D721Med (cell line): ENCODE results near the gene ASB1.

Experiments used
- DNase-seq: peaks from one replicate; pipeline ENCODE4 v3.0.0; 2011; ENCODE audit warnings: low spot score; ENCODE audit not compliant: insufficient read length
- FAIRE-seq: peaks from 2 replicates; lab custom pipeline; 2011; peaks lifted over from hg19 to GRCh38; lab: Jason Lieb, UNC
- TF ChIP-seq, protein P1 (sequence below): IDR thresholded peaks from 2 replicates; pipeline ENCODE4 v1.5.1; 2012; ENCODE audit warnings: mild to moderate bottlenecking, control low read depth; ENCODE audit not compliant: insufficient read depth; ENCODE audit errors: missing control alignments

Gene ASB1, protein sequence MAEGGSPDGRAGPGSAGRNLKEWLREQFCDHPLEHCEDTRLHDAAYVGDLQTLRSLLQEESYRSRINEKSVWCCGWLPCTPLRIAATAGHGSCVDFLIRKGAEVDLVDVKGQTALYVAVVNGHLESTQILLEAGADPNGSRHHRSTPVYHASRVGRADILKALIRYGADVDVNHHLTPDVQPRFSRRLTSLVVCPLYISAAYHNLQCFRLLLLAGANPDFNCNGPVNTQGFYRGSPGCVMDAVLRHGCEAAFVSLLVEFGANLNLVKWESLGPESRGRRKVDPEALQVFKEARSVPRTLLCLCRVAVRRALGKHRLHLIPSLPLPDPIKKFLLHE

DNA sequence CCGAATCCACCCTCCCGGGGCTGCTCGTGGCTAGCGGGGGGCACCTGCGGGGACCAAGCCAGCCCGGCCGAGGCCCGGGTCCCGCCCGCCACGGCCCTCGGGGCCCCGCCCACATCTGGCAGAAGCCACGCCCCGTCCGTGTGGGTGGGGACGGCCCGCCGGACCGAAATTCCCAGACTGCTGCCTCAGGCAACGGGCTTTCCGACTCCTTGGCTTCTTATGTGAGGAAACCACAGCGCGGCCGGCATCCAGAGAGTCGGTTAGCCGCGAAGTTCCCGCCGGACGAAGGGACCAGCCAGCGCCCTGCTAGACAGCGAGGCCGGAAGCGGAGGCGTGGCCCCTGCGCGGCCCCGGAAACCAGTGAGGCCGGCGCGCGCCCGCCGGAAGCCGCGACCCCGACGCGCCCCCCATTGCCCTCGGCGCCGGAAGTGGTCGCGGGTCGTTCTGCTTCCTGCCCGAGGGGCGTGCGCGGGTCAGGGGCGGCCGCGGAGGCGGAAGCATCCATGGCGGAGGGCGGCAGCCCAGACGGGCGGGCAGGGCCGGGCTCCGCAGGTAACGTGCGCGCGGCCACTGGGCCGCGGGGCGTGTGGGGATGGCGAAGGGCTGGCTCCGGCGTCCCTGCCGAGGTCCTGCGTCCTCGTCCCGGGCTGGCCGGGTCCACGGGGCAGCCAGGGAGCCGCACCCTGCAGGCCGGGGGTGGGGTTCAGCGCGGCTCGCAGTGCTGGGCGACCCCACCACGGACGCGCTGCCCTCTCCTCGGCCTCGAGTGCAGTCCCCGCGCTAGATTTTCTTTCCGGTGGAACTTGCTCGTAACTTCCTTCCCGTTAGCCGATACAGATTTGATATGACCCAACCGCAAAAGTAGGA is at the start of gene ASB1:
TSS of gene ASB1 (plus strand) at position 360 of the 867 bp plus-strand sequence. CDS start at position 504, 144 bp downstream.
- DNase-seq (peak; percentile 83), FAIRE-seq (no peak)
- TF ChIP-seq, protein P1, sequence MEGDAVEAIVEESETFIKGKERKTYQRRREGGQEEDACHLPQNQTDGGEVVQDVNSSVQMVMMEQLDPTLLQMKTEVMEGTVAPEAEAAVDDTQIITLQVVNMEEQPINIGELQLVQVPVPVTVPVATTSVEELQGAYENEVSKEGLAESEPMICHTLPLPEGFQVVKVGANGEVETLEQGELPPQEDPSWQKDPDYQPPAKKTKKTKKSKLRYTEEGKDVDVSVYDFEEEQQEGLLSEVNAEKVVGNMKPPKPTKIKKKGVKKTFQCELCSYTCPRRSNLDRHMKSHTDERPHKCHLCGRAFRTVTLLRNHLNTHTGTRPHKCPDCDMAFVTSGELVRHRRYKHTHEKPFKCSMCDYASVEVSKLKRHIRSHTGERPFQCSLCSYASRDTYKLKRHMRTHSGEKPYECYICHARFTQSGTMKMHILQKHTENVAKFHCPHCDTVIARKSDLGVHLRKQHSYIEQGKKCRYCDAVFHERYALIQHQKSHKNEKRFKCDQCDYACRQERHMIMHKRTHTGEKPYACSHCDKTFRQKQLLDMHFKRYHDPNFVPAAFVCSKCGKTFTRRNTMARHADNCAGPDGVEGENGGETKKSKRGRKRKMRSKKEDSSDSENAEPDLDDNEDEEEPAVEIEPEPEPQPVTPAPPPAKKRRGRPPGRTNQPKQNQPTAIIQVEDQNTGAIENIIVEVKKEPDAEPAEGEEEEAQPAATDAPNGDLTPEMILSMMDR = no peak

DNA sequence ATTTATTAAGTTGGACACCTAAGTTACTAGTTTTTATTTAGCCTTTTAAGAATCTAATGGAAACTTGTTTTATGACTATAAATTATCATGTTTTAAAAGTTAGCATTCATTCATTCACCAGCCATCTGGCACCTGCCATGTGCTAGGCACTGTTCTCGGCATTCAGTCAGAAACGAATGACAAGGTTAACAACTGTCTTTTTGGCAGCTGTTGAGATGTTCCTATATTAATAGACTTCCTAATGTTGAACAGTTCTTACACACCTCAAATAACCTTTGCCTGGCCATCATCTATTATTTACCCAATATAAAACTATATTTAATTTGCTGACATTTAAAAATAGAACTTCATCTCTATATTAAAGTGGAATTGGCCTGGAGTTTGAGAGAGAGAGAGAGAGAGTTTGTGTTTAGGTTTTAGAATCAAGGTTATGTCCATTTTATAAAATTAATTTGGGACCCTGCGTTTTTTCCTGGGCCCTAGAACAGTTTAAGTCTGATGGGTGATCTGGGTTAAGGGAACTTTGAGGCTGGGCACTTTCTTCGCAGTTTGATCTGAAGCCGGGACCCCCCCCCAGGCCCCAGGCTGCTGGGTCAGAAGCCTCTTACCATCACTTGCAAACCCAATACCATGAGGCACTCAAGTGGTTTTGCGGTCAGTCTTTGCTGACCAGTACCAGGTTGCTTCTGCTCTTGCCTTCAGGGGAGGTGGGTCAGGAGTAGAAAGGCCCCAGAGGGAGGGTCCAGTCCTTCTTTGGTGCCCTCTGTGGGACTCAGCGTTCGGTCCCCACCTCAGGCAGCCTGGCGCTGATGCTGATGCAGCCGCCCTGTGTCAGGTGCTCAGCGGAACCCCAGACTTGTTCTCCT is 48.3 kb upstream of the ASB1 start:
- TF ChIP-seq, protein P1 = no peak
- DNase-seq (no peak), FAIRE-seq (no peak)

DNA sequence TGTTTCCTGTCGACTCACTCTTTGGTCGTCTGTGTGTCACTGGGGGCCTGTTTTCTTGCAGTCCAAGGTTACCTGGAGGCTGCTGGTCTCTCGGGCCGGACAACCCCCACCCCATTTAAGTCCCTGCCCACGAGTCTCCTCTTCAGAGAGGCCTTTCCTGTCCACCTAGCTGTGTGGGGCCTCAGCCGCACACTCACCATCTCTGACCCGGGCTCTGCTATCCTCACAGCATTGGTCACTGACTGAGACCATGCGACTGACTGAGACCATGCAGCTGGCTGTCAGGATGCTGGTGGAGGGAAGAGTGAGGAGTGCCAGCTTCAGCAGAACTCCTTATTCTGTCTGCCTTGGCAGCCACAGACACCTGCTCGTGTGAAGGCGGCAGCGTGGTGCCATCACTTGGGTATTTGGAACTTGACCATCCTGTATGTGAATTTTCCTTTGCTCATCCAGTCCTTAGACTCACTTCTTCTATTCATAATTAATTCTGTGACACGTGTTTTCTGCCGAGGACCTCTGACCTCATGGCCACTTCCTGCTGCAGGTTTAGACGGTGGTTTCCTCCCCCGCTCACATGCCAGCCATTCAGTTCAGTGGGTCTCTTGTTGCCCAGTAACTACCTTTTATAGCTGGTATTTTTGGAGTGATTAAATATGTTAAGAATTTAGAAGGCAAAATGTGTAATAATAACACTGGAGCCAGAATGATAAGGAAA is 47.5 kb upstream of the ASB1 start:
- no peak for DNase-seq

DNA sequence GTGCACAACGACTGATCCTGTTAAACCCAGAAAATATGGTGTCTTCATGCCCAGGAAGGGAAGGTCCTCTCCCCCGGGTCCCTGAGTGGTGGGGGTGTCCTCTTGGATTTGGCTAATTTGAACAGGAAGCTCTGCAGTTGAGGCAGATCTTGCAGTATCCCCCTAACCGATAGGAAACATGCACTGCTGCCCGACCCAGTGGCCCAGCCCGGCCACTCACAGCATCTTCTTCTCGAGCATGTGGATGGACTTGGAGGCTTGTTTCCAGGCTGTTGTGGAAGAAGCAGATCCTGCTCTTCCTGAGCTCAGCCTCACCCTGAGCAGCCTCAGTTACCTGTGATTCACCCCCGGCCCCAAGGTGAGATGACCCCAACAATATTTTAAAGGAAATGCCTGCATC is 46.4 kb upstream of the ASB1 start:
- no peak for FAIRE-seq
- TF ChIP-seq, protein P1 = no peak
- no peak for DNase-seq

More for the DNA sequence above, 47.5 kb upstream of the ASB1 start:
- TF ChIP-seq, protein P1 = no peak
- FAIRE-seq = no peak

DNA sequence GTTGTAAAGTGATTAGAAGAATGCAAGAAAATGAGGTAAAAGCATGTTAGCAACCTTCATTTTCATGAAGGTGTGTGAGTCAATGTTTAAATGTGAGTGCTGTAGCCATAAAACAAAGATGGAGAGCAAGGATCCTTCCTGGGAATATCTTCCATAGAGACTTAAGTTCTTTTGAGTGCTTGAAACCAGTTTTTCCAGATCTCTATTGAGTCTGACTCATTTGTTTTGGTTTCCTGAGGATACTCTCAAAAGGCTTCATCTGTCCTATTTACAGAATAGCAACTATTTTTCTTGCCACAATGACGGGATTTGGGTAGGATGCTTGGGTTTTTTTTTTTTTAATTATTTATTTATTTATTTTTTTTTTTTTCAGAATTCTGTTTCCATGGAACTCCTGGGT is 45.9 kb upstream of the ASB1 start:
- FAIRE-seq = no peak
- DNase-seq = no peak
- TF ChIP-seq, protein P1 = no peak
